ENCODE results near the gene C1orf74.

C1orf74 gene

GRCh38 chr1:209746451-209747165 is 37.8 kb downstream of the C1orf74 start:
- no CpG with 5 or more reads among the region's 4 CpGs for WGBS (ENCODE audit: extremely low coverage, insufficient coverage, low lambda C conversion rate)

GRCh38 chr1:209743145-209743482 is 41.2 kb downstream of the C1orf74 start:
- H3K79me2 ChIP-seq (ENCODE audit: control insufficient read depth, insufficient read depth, low read length), result no peaks in the 10 kb centered on the region
- no peak overlapping the region for H2AK5ac ChIP-seq (ENCODE audit: low read length)
- H3K4ac ChIP-seq (ENCODE audit: low read depth, low read length), result no peak overlapping the region
- DNase-seq, result no peak
- no peak overlapping the region for H3K18ac ChIP-seq (ENCODE audit: low read length)
- no peak overlapping the region for H3K23ac ChIP-seq (ENCODE audit: low read length)
- no peaks in the 10 kb centered on the region for H3K36me3 ChIP-seq (ENCODE audit: control insufficient read depth, insufficient read depth, low read length)
- no peak overlapping the region for H2BK15ac ChIP-seq (replicated peaks; ENCODE audit: low read depth)
- H4K5ac ChIP-seq (ENCODE audit: low read length), result no peak overlapping the region
- H3K4me3 ChIP-seq (ENCODE audit: low read length), result no peak overlapping the region
- no peak overlapping the region for H2BK120ac ChIP-seq (ENCODE audit: low read depth, low read length)
- no peak overlapping the region for H2BK5ac ChIP-seq (ENCODE audit: low read length)
- no peak overlapping the region for H3K56ac ChIP-seq (ENCODE audit: low read length)
- H3K27me3 ChIP-seq (ENCODE audit: insufficient read depth, low read length, poor library complexity), result no peaks in the 10 kb centered on the region
- H3K79me1 ChIP-seq (ENCODE audit: low read length), result no peaks in the 10 kb centered on the region
- no peak overlapping the region for H4K8ac ChIP-seq (ENCODE audit: low read depth, low read length)
- H3K4me1 ChIP-seq (ENCODE audit: control insufficient read depth, low read depth, low read length), result no peaks in the 10 kb centered on the region
- no peak overlapping the region for H3K27ac ChIP-seq (ENCODE audit: low read depth, low read length)
- no peak overlapping the region for H3K4me2 ChIP-seq (ENCODE audit: low read length)
- H3K9ac ChIP-seq (ENCODE audit: low read length), result no peak overlapping the region
- WGBS (ENCODE audit: extremely low coverage, insufficient coverage, low lambda C conversion rate), result no CpG with 5 or more reads among the region's 2 CpGs

More at GRCh38 chr1:209746451-209747165, 37.8 kb downstream of the C1orf74 start:
- no peak overlapping the region for H3K4me3 ChIP-seq (ENCODE audit: low read length)
- H3K18ac ChIP-seq (ENCODE audit: low read length), result no peak overlapping the region
- H2BK120ac ChIP-seq (ENCODE audit: low read depth, low read length), result no peak overlapping the region
- H3K79me2 ChIP-seq (ENCODE audit: control insufficient read depth, insufficient read depth, low read length), result no peaks in the 10 kb centered on the region
- no peak overlapping the region for H3K9ac ChIP-seq (ENCODE audit: low read length)
- no peak overlapping the region for H3K4ac ChIP-seq (ENCODE audit: low read depth, low read length)
- no peak overlapping the region for H4K8ac ChIP-seq (ENCODE audit: low read depth, low read length)
- no peak overlapping the region for H3K56ac ChIP-seq (ENCODE audit: low read length)
- no peak overlapping the region for H3K27ac ChIP-seq (ENCODE audit: low read depth, low read length)
- no peak overlapping the region for H2BK5ac ChIP-seq (ENCODE audit: low read length)
- H4K5ac ChIP-seq (ENCODE audit: low read length), result no peak overlapping the region
- no peaks in the 10 kb centered on the region for H3K36me3 ChIP-seq (ENCODE audit: control insufficient read depth, insufficient read depth, low read length)
- no peaks in the 10 kb centered on the region for H3K79me1 ChIP-seq (ENCODE audit: low read length)
- no peaks in the 10 kb centered on the region for H3K4me1 ChIP-seq (ENCODE audit: control insufficient read depth, low read depth, low read length)
- H3K23ac ChIP-seq (ENCODE audit: low read length), result no peak overlapping the region
- H2AK5ac ChIP-seq (ENCODE audit: low read length), result no peak overlapping the region
- no peak overlapping the region for H3K4me2 ChIP-seq (ENCODE audit: low read length)
- no peak for DNase-seq
- H2BK15ac ChIP-seq (replicated peaks; ENCODE audit: low read depth), result no peak overlapping the region
- no peaks in the 10 kb centered on the region for H3K27me3 ChIP-seq (ENCODE audit: insufficient read depth, low read length, poor library complexity)

DNA sequence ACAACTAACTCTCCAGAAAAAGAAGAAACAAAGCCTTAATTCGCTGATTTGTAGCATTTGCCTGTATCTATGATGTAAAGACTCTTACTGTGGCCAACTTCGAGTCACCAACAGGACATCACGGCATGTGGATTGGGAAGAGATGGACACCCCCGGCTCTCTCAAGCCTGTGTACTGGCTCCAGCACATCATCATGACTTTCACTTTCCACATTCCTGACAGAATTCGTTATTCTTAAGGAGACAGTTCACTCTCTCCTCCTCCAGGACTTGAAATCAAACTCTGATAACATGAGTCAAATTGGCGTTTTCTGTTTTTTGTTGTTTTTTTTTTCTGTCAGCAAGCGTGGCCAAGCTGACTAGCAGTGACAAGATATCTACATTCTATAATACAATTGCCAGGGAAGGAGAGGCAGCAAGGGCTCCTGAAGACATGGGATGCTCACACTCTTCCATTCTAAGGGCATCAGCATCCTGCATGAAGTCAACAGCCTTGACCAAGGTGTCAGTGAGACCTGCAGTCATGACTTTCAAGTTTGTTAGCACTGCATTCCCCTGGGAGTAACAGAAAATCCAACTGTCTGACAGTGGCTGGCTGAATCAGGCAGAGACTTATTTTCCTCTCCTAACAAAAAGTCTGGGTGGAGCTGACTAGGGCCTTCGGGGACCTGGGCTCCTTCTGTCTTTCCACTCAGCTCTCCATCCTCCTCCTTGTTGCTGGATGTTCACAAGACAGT is 41.8 kb downstream of the C1orf74 start:
- no peaks in the 10 kb centered on the region for H3K27me3 ChIP-seq (ENCODE audit: insufficient read depth, low read length, poor library complexity)
- no peaks in the 10 kb centered on the region for H3K4me1 ChIP-seq (ENCODE audit: control insufficient read depth, low read depth, low read length)
- no peaks in the 10 kb centered on the region for H3K79me1 ChIP-seq (ENCODE audit: low read length)
- H3K79me2 ChIP-seq (ENCODE audit: control insufficient read depth, insufficient read depth, low read length), result no peaks in the 10 kb centered on the region
- H4K8ac ChIP-seq (ENCODE audit: low read depth, low read length), result no peak overlapping the region
- H3K9ac ChIP-seq (ENCODE audit: low read length), result no peak overlapping the region
- no peak overlapping the region for H3K27ac ChIP-seq (ENCODE audit: low read depth, low read length)
- H4K5ac ChIP-seq (ENCODE audit: low read length), result no peak overlapping the region
- no peak overlapping the region for H2BK15ac ChIP-seq (replicated peaks; ENCODE audit: low read depth)
- H2BK5ac ChIP-seq (ENCODE audit: low read length), result no peak overlapping the region
- no peak overlapping the region for H3K4me2 ChIP-seq (ENCODE audit: low read length)
- H3K36me3 ChIP-seq (ENCODE audit: control insufficient read depth, insufficient read depth, low read length), result no peaks in the 10 kb centered on the region
- no peak overlapping the region for H3K18ac ChIP-seq (ENCODE audit: low read length)
- H3K56ac ChIP-seq (ENCODE audit: low read length), result no peak overlapping the region
- peak; percentile 6 for DNase-seq
- no CpG with 5 or more reads among the region's 8 CpGs for WGBS (ENCODE audit: extremely low coverage, insufficient coverage, low lambda C conversion rate)
- no peak overlapping the region for H3K4ac ChIP-seq (ENCODE audit: low read depth, low read length)
- H3K4me3 ChIP-seq (ENCODE audit: low read length), result no peak overlapping the region
- no peak overlapping the region for H3K23ac ChIP-seq (ENCODE audit: low read length)
- H2BK120ac ChIP-seq (ENCODE audit: low read depth, low read length), result no peak overlapping the region
- H2AK5ac ChIP-seq (ENCODE audit: low read length), result no peak overlapping the region

GRCh38 chr1:209741889-209742288 is 42.5 kb downstream of the C1orf74 start:
- Histone ChIP-seq H3K79me1 (ENCODE audit: low read length) (no peaks in the 10 kb centered on the region), H3K56ac (ENCODE audit: low read length) (no peak overlapping the region), H2BK5ac (ENCODE audit: low read length) (no peak overlapping the region), H4K5ac (ENCODE audit: low read length) (no peak overlapping the region), H3K27me3 (ENCODE audit: insufficient read depth, low read length, poor library complexity) (no peaks in the 10 kb centered on the region), H3K79me2 (ENCODE audit: control insufficient read depth, insufficient read depth, low read length) (no peaks in the 10 kb centered on the region), H4K8ac (ENCODE audit: low read depth, low read length) (no peak overlapping the region), H3K4me2 (ENCODE audit: low read length) (no peak overlapping the region), H3K23ac (ENCODE audit: low read length) (no peak overlapping the region), H3K4me3 (ENCODE audit: low read length) (no peak overlapping the region), H3K36me3 (ENCODE audit: control insufficient read depth, insufficient read depth, low read length) (no peaks in the 10 kb centered on the region), H3K4me1 (ENCODE audit: control insufficient read depth, low read depth, low read length) (no peaks in the 10 kb centered on the region), H3K27ac (ENCODE audit: low read depth, low read length) (no peak overlapping the region), H3K9ac (ENCODE audit: low read length) (no peak overlapping the region), H3K4ac (ENCODE audit: low read depth, low read length) (no peak overlapping the region), H2BK15ac (replicated peaks; ENCODE audit: low read depth) (no peak overlapping the region), H3K18ac (ENCODE audit: low read length) (no peak overlapping the region), H2BK120ac (ENCODE audit: low read depth, low read length) (no peak overlapping the region), H2AK5ac (ENCODE audit: low read length) (no peak overlapping the region)
- no CpG with 5 or more reads among the region's 2 CpGs for WGBS (ENCODE audit: extremely low coverage, insufficient coverage, low lambda C conversion rate)
- no peak for DNase-seq

- H4K5ac ChIP-seq (ENCODE audit: low read length), result no peak overlapping the region
- no peak overlapping the region for H4K8ac ChIP-seq (ENCODE audit: low read depth, low read length)
- H3K36me3 ChIP-seq (ENCODE audit: control insufficient read depth, insufficient read depth, low read length), result no peaks in the 10 kb centered on the region
- H2AK5ac ChIP-seq (ENCODE audit: low read length), result no peak overlapping the region
- no peak overlapping the region for H3K4ac ChIP-seq (ENCODE audit: low read depth, low read length)
- no peaks in the 10 kb centered on the region for H3K79me1 ChIP-seq (ENCODE audit: low read length)
- no peaks in the 10 kb centered on the region for H3K4me1 ChIP-seq (ENCODE audit: control insufficient read depth, low read depth, low read length)
- H3K18ac ChIP-seq (ENCODE audit: low read length), result no peak overlapping the region
- DNase-seq, result no peak
- no peak overlapping the region for H3K4me2 ChIP-seq (ENCODE audit: low read length)
- no peak overlapping the region for H2BK5ac ChIP-seq (ENCODE audit: low read length)
- H2BK15ac ChIP-seq (replicated peaks; ENCODE audit: low read depth), result no peak overlapping the region
- no peak overlapping the region for H3K27ac ChIP-seq (ENCODE audit: low read depth, low read length)
- no peak overlapping the region for H3K56ac ChIP-seq (ENCODE audit: low read length)
- WGBS (ENCODE audit: extremely low coverage, insufficient coverage, low lambda C conversion rate), result no CpG with 5 or more reads among the region's 3 CpGs
- H3K27me3 ChIP-seq (ENCODE audit: insufficient read depth, low read length, poor library complexity), result no peaks in the 10 kb centered on the region
- no peak overlapping the region for H3K9ac ChIP-seq (ENCODE audit: low read length)
- H2BK120ac ChIP-seq (ENCODE audit: low read depth, low read length), result no peak overlapping the region
- H3K23ac ChIP-seq (ENCODE audit: low read length), result no peak overlapping the region
- no peaks in the 10 kb centered on the region for H3K79me2 ChIP-seq (ENCODE audit: control insufficient read depth, insufficient read depth, low read length)
- H3K4me3 ChIP-seq (ENCODE audit: low read length), result no peak overlapping the region
Observed at GRCh38 chr1:209741193-209741592, 43.2 kb downstream of the C1orf74 start.

Data from mesendoderm (in vitro differentiated cells).